HepG2 (cell line): ENCODE results near the gene ARHGEF40.

Experiments
- ETV5 ChIP-seq: IDR thresholded peaks from 2 replicates; pipeline ENCODE4 v1.6.1; 2018; ENCODE audit warnings: missing biosample characterization, missing genetic modification reagents, inconsistent platforms, borderline replicate concordance
- FOXK1 ChIP-seq: sonication (generic); formaldehyde crosslinking; IDR thresholded peaks from 2 replicates; pipeline ENCODE4 v1.4.0; 2020; ENCODE audit warnings: low read depth, missing genetic modification reagents, borderline replicate concordance
- POLR2A ChIP-seq, 2 experiments: IDR thresholded peaks; 2 replicates each; pipeline ENCODE4 v1.6.1; 2011; ENCODE audit warnings: low read depth in 2 of 2, low read length in 2 of 2, mild to moderate bottlenecking in 1 of 2, moderate library complexity in 1 of 2; ENCODE audit not compliant: insufficient read depth in 1 of 2
- RELA ChIP-seq: sonication (generic); formaldehyde crosslinking; IDR thresholded peaks from 2 replicates; pipeline ENCODE4 v1.4.0; 2020; ENCODE audit warnings: missing genetic modification reagents
- ZNF260 ChIP-seq: sonication (generic); formaldehyde crosslinking; IDR thresholded peaks from 2 replicates; pipeline ENCODE4 v1.4.0; 2020; ENCODE audit warnings: missing genetic modification reagents, low read depth, mild to moderate bottlenecking, borderline replicate concordance
- ZNF431 ChIP-seq: sonication (generic); formaldehyde crosslinking; IDR thresholded peaks from 2 replicates; pipeline ENCODE4 v1.9.0; 2022; ENCODE audit warnings: missing genetic modification reagents, low read depth, mild to moderate bottlenecking, borderline replicate concordance
- TF ChIP-seq, protein P1 (sequence below): sonication (generic); formaldehyde crosslinking; IDR thresholded peaks from 2 replicates; pipeline ENCODE4 v1.9.0; 2021; ENCODE audit warnings: missing genetic modification reagents, borderline replicate concordance
- TF ChIP-seq, protein P2 (sequence below), 2 experiments: sonication (generic) in 1 of 2; formaldehyde crosslinking in 1 of 2; IDR thresholded peaks; 2 replicates each; pipeline versions ENCODE4 v1.4.0 to v1.6.1; 2018 to 2020; ENCODE audit warnings: missing genetic modification reagents in 2 of 2, borderline replicate concordance in 1 of 2, low read depth in 1 of 2, mild to moderate bottlenecking in 1 of 2, missing biosample characterization in 1 of 2
- TF ChIP-seq, protein P3 (sequence below): fragments of 450-650 bp; IDR thresholded peaks from 2 replicates; pipeline ENCODE4 v1.6.1; 2017; ENCODE audit warnings: mild to moderate bottlenecking
- TF ChIP-seq, protein P4 (sequence below): sonication (generic); formaldehyde crosslinking; IDR thresholded peaks from 2 replicates; pipeline ENCODE4 v1.4.0; 2020; ENCODE audit warnings: mild to moderate bottlenecking, missing genetic modification reagents
- TF ChIP-seq, protein P5 (sequence below): sonication (generic); formaldehyde crosslinking; IDR thresholded peaks from 2 replicates; pipeline ENCODE4 v1.4.0; 2020; ENCODE audit warnings: missing genetic modification reagents
- TF ChIP-seq, protein P6 (sequence below): sonication (generic); formaldehyde crosslinking; IDR thresholded peaks from 2 replicates; pipeline ENCODE4 v1.5.0; 2020; ENCODE audit warnings: mild to moderate bottlenecking, missing genetic modification reagents, moderate library complexity
- TF ChIP-seq, protein P7 (sequence below): sonication (generic); formaldehyde crosslinking; IDR thresholded peaks from 2 replicates; pipeline ENCODE4 v1.5.1; 2020; ENCODE audit warnings: mild to moderate bottlenecking, missing genetic modification reagents, moderate library complexity

DNA sequence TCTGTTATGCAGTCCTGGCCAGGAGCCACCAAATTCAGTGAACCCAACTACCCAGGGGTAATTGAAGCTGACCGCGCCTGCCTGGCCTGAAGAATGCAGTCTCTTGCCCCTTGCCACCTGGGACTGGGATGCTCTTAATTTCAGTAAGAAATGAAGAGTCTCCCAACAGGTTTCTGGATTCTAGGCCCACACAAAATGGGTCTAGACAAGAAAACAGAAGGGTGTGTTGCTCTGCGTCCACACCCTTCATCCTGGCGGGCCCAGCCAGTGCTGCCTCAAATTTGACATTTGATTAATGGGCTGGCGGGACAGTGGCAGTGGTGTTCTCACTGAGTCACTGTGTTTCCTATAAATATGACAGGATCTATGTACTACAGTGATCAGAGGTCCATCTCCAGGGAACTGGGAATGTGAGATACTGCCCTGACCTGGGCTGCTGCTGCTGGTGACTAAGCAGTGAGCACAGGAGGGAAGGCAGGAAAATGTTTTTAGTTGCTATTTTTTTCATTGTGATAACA is 37.2 kb downstream of the ARHGEF40 start:
- TF ChIP-seq, protein P1, sequence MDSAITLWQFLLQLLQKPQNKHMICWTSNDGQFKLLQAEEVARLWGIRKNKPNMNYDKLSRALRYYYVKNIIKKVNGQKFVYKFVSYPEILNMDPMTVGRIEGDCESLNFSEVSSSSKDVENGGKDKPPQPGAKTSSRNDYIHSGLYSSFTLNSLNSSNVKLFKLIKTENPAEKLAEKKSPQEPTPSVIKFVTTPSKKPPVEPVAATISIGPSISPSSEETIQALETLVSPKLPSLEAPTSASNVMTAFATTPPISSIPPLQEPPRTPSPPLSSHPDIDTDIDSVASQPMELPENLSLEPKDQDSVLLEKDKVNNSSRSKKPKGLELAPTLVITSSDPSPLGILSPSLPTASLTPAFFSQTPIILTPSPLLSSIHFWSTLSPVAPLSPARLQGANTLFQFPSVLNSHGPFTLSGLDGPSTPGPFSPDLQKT (CRISPR knock-in tag): no peak
- TF ChIP-seq, protein P2, sequence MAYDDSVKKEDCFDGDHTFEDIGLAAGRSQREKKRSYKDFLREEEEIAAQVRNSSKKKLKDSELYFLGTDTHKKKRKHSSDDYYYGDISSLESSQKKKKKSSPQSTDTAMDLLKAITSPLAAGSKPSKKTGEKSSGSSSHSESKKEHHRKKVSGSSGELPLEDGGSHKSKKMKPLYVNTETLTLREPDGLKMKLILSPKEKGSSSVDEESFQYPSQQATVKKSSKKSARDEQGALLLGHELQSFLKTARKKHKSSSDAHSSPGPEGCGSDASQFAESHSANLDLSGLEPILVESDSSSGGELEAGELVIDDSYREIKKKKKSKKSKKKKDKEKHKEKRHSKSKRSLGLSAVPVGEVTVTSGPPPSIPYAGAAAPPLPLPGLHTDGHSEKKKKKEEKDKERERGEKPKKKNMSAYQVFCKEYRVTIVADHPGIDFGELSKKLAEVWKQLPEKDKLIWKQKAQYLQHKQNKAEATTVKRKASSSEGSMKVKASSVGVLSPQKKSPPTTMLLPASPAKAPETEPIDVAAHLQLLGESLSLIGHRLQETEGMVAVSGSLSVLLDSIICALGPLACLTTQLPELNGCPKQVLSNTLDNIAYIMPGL (CRISPR knock-in tag; IDR thresholded peaks at IDR 0.05; ENCODE audit: borderline replicate concordance in 1 of 2, low read depth in 1 of 2): no peak
- TF ChIP-seq, protein P3, sequence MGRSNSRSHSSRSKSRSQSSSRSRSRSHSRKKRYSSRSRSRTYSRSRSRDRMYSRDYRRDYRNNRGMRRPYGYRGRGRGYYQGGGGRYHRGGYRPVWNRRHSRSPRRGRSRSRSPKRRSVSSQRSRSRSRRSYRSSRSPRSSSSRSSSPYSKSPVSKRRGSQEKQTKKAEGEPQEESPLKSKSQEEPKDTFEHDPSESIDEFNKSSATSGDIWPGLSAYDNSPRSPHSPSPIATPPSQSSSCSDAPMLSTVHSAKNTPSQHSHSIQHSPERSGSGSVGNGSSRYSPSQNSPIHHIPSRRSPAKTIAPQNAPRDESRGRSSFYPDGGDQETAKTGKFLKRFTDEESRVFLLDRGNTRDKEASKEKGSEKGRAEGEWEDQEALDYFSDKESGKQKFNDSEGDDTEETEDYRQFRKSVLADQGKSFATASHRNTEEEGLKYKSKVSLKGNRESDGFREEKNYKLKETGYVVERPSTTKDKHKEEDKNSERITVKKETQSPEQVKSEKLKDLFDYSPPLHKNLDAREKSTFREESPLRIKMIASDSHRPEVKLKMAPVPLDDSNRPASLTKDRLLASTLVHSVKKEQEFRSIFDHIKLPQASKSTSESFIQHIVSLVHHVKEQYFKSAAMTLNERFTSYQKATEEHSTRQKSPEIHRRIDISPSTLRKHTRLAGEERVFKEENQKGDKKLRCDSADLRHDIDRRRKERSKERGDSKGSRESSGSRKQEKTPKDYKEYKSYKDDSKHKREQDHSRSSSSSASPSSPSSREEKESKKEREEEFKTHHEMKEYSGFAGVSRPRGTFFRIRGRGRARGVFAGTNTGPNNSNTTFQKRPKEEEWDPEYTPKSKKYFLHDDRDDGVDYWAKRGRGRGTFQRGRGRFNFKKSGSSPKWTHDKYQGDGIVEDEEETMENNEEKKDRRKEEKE: no peak
- TF ChIP-seq FOXK1 (CRISPR knock-in tag) (no peak), ETV5 (CRISPR knock-in tag) (no peak), POLR2A (IDR thresholded peaks at IDR 0.05; ENCODE audit: insufficient read depth in 1 of 2, low read depth in 2 of 2, low read length in 2 of 2) (no peak), ZNF260 (CRISPR knock-in tag) (no peak), RELA (CRISPR knock-in tag) (no peak), ZNF431 (CRISPR knock-in tag) (no peak)
- TF ChIP-seq, protein P4, sequence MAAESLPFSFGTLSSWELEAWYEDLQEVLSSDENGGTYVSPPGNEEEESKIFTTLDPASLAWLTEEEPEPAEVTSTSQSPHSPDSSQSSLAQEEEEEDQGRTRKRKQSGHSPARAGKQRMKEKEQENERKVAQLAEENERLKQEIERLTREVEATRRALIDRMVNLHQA: no peak
- TF ChIP-seq, protein P5, sequence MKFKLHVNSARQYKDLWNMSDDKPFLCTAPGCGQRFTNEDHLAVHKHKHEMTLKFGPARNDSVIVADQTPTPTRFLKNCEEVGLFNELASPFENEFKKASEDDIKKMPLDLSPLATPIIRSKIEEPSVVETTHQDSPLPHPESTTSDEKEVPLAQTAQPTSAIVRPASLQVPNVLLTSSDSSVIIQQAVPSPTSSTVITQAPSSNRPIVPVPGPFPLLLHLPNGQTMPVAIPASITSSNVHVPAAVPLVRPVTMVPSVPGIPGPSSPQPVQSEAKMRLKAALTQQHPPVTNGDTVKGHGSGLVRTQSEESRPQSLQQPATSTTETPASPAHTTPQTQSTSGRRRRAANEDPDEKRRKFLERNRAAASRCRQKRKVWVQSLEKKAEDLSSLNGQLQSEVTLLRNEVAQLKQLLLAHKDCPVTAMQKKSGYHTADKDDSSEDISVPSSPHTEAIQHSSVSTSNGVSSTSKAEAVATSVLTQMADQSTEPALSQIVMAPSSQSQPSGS (CRISPR knock-in tag): no peak
- TF ChIP-seq, protein P6, sequence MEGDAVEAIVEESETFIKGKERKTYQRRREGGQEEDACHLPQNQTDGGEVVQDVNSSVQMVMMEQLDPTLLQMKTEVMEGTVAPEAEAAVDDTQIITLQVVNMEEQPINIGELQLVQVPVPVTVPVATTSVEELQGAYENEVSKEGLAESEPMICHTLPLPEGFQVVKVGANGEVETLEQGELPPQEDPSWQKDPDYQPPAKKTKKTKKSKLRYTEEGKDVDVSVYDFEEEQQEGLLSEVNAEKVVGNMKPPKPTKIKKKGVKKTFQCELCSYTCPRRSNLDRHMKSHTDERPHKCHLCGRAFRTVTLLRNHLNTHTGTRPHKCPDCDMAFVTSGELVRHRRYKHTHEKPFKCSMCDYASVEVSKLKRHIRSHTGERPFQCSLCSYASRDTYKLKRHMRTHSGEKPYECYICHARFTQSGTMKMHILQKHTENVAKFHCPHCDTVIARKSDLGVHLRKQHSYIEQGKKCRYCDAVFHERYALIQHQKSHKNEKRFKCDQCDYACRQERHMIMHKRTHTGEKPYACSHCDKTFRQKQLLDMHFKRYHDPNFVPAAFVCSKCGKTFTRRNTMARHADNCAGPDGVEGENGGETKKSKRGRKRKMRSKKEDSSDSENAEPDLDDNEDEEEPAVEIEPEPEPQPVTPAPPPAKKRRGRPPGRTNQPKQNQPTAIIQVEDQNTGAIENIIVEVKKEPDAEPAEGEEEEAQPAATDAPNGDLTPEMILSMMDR (CRISPR knock-in tag): no peak
- TF ChIP-seq, protein P7, sequence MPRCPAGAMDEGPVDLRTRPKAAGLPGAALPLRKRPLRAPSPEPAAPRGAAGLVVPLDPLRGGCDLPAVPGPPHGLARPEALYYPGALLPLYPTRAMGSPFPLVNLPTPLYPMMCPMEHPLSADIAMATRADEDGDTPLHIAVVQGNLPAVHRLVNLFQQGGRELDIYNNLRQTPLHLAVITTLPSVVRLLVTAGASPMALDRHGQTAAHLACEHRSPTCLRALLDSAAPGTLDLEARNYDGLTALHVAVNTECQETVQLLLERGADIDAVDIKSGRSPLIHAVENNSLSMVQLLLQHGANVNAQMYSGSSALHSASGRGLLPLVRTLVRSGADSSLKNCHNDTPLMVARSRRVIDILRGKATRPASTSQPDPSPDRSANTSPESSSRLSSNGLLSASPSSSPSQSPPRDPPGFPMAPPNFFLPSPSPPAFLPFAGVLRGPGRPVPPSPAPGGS (CRISPR knock-in tag): no peak
